Left ventricle myocardium inferior (tissue), 1 donor: ENCODE data around the gene ZNF664. TPM values are rescaled to one million over a fixed set of nuclear protein-coding genes. Genes with fewer than 3 reads are reported as not detected.

Experiments used
- DNase-seq: peaks from one replicate; pipeline ENCODE4 v3.0.0-alpha.2; 2020
- H3K27ac ChIP-seq: fragments of 200-600 bp; replicated peaks from 2 replicates; pipeline ENCODE4 v1.8.0; 2021
- H3K27me3 ChIP-seq: fragments of 200-600 bp; 2 replicates; pipeline ENCODE4 v1.8.0; 2021; ENCODE audit warnings: low read depth
- H3K36me3 ChIP-seq: fragments of 200-600 bp; 2 replicates; pipeline ENCODE4 v1.8.0; 2021
- H3K4me1 ChIP-seq: fragments of 200-600 bp; 2 replicates; pipeline ENCODE4 v1.8.0; 2021
- H3K4me3 ChIP-seq: fragments of 200-600 bp; 2 replicates; pipeline ENCODE4 v1.8.0; 2021; ENCODE audit warnings: mild to moderate bottlenecking, moderate library complexity
- H3K9me3 ChIP-seq: fragments of 200-600 bp; replicated peaks from 2 replicates; pipeline ENCODE4 v1.8.0; 2021
- CTCF ChIP-seq: fragments of 200-600 bp; IDR thresholded peaks from 2 replicates; pipeline ENCODE4 v1.8.0; 2021; ENCODE audit warnings: antibody characterized with exemption, mild to moderate bottlenecking, borderline replicate concordance
- intact Hi-C: fragments of 100-400 bp; cut with micrococcal nuclease; formaldehyde crosslinking; loops from one replicate; pipeline ENCODE4 v1.11.0; 2022
- total RNA-seq: library from RNA; stranded (reverse); fragmentation: NEBNext Ultra II Directional; extraction: Animal tissue kit (Norgen Biotek cat#: 25700); gene quantifications from one replicate; pipeline ENCODE4 v1.2.1, GENCODE V29; 2021
- donor health status: DM: no; HTN: yes; CAD: no; lungs with severe emphysema.

ZNF664 gene
- total RNA-seq, 1 donor from 2014 or later: 80.7 TPM

- Histone ChIP-seq H3K27me3 (peaks cover 8% of the 10 kb centered on the region), H3K9me3 (peaks cover 4% of the 10 kb centered on the region), H3K4me1 (peaks cover 6% of the 10 kb centered on the region), H3K36me3 (no peaks in the 10 kb centered on the region), H3K4me3 (no peak overlapping the region), H3K27ac (no peak overlapping the region)
- intact Hi-C loops: loop anchor here (5.0 kb wide), 1 partner anchor 265 kb away; no protein-coding TSS in a partner anchor
- TF ChIP-seq CTCF: no peak
- no peak for DNase-seq
These were observed 84.7 kb downstream of the ZNF664 start for GRCh38 chr12:124057691-124058090.

- no peak for DNase-seq
- Histone ChIP-seq H3K36me3 (no peaks in the 10 kb centered on the region), H3K4me1 (no peaks in the 10 kb centered on the region), H3K4me3 (no peak overlapping the region), H3K27ac (no peak overlapping the region), H3K9me3 (peaks cover 4% of the 10 kb centered on the region), H3K27me3 (peaks cover 8% of the 10 kb centered on the region)
- intact Hi-C loops: loop anchor here (5.0 kb wide), 1 partner anchor 263 kb away; no protein-coding TSS in a partner anchor
- TF ChIP-seq CTCF: no peak
These were observed 86.7 kb downstream of the ZNF664 start for GRCh38 chr12:124059752-124060151.

Other genes with a start within 250 kb of the ZNF664 start
- gene DNAH10, start 210.9 kb upstream of the ZNF664 start, total RNA-seq: not detected
- 57.2 TPM for gene CCDC92, start 384 bp upstream of the ZNF664 start, total RNA-seq